ENCODE results near the gene XXYLT1. TPM values are rescaled to one million over a fixed set of nuclear protein-coding genes. Genes with fewer than 3 reads are reported as not detected.
A peak's percentile ranks its signal among the peaks of the same experiment; 100 is the strongest.

Gene XXYLT1
- total and polyA plus RNA-seq, 9 of the 15 experiments (the other 6 are each of a cell fraction or from before 2014, with no cell fraction given), result 1.9 to 18.9 (median 15.0) TPM

- Histone ChIP-seq H3K27me3 (ENCODE audit: control insufficient read depth in 2 of 2, insufficient read depth in 2 of 2, low read length in 2 of 2) (no peaks in the 10 kb centered on the region), H3K9me3 (replicated peaks; ENCODE audit: control insufficient read depth, insufficient read depth, low read depth, low read length) (no peaks in the 10 kb centered on the region), H3K36me3 (ENCODE audit: control insufficient read depth, insufficient read depth, low read length) (no peaks in the 10 kb centered on the region), H3K4me2 (ENCODE audit: insufficient read depth, low read length) (no peak overlapping the region), H3K79me2 (ENCODE audit: control insufficient read depth, insufficient read depth, low read length) (peaks cover 25% of the 10 kb centered on the region), H4K20me1 (replicated peaks; ENCODE audit: control insufficient read depth, insufficient read depth, low read length) (no peaks in the 10 kb centered on the region), H3K27ac (ENCODE audit: extremely low read depth, low read depth, low read length) (no peak overlapping the region), H3K4me3 (no peak overlapping the region), H3K9ac (ENCODE audit: insufficient read depth in 1 of 2, low read depth in 2 of 2, low read length in 2 of 2) (peak overlapping the region in 1 of 2 experiments; percentile 77; a peak in 2 of 4 replicates), H3K9me1 (ENCODE audit: control insufficient read depth, insufficient read depth, low read length) (no peaks in the 10 kb centered on the region), H2AFZ (ENCODE audit: low read depth, low read length) (peak overlapping the region; percentile 21; the same call in 1 of the 2 replicates), H3K4me1 (replicated peaks in 1 of 2; ENCODE audit: control insufficient read depth in 2 of 2, insufficient read depth in 2 of 2, low read length in 2 of 2) (peaks cover 25 to 26% of the 10 kb centered on the region in 2 experiments)
- CTCF ChIA-PET (ENCODE audit: low intra/inter-chr PET ratio), result no interaction called here
- intact Hi-C loops (cut with micrococcal nuclease), result no loop called here
- DNase-seq (ENCODE audit: extremely low read depth in 1 of 4, low spot score in 3 of 4), result no peak
- no peak for ATAC-seq
- in situ Hi-C loops (cut with MboI), result no loop called here
- WGBS (ENCODE audit: insufficient coverage, low coverage, missing lambda C conversion rate), result 65% methylated on average over 11 of the region's 13 CpGs
- POLR2A ChIA-PET, result interaction anchor here (0.8 to 1.3 kb wide), 4 partner anchors 16 to 19 kb away, joined by 3 to 4 read pairs (median 3); no protein-coding TSS in a partner anchor
- FAIRE-seq, result peak; percentile 26
- no TSS peak for BruUV-seq (replicated peaks)
- peak; percentile 57; the same call in 1 of the 2 replicates for TF ChIP-seq MEF2A (IDR thresholded peaks at IDR 0.05; ENCODE audit: control insufficient read depth, low read depth, low read length)
- no peak for TF ChIP-seq SIX5 (IDR thresholded peaks at IDR 0.05; ENCODE audit: borderline replicate concordance in 1 of 2, insufficient read depth in 1 of 2, low read depth in 1 of 2, low read length in 2 of 2)
Observed at GRCh38 chr3:195210266-195210973, 60.5 kb downstream of the XXYLT1 start.

DNA sequence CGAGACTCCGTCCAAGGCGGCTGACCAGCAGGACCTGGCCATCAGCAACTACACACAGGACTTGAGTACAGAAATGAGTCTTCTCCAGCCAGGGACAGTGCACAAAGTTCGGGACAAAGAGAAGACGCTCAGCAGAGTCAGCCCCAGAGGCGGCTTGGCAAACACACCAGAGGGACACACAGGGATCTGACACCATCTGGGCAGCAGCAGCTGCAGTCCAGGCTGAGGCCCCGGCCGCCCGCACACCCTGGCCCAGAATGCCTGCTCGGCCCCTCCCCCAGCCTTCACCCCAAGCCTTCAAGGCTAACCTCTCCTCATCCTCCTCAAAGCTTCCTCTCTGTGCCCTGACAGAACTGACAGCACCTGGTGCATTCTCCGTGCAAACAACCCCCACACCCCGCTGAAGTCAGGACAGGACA lies 61.1 kb downstream of the XXYLT1 start:
- peaks cover 29 to 32% of the 10 kb centered on the region in 2 experiments for H3K4me1 ChIP-seq (replicated peaks in 1 of 2; ENCODE audit: control insufficient read depth in 2 of 2, insufficient read depth in 2 of 2, low read length in 2 of 2)
- peak; percentile 52 for FAIRE-seq
- H3K36me3 ChIP-seq (ENCODE audit: control insufficient read depth, insufficient read depth, low read length), result no peaks in the 10 kb centered on the region
- WGBS (ENCODE audit: insufficient coverage, low coverage, missing lambda C conversion rate), result 85% methylated on average over 11 of the region's 12 CpGs
- no peaks in the 10 kb centered on the region for H3K9me3 ChIP-seq (replicated peaks; ENCODE audit: control insufficient read depth, insufficient read depth, low read depth, low read length)
- no peaks in the 10 kb centered on the region for H3K9me1 ChIP-seq (ENCODE audit: control insufficient read depth, insufficient read depth, low read length)
- BruUV-seq (replicated peaks), result no TSS peak
- intact Hi-C loops (cut with micrococcal nuclease) (no loop called here), in situ Hi-C loops (cut with MboI) (no loop called here)
- ChIA-PET POLR2A (interaction anchor here (0.9 to 1.3 kb wide), 3 partner anchors 16 to 41 kb away, joined by 3 read pairs; no protein-coding TSS in a partner anchor), CTCF (ENCODE audit: low intra/inter-chr PET ratio) (no interaction called here)
- H3K27ac ChIP-seq (ENCODE audit: extremely low read depth, low read depth, low read length), result no peak overlapping the region
- H2AFZ ChIP-seq (ENCODE audit: low read depth, low read length), result no peak overlapping the region; the same call in 1 of the 2 replicates
- no peaks in the 10 kb centered on the region for H4K20me1 ChIP-seq (replicated peaks; ENCODE audit: control insufficient read depth, insufficient read depth, low read length)
- H3K4me3 ChIP-seq, result no peak overlapping the region
- no peak for DNase-seq (ENCODE audit: extremely low read depth in 1 of 4, low spot score in 3 of 4)
- peaks cover 28% of the 10 kb centered on the region for H3K79me2 ChIP-seq (ENCODE audit: control insufficient read depth, insufficient read depth, low read length)
- H3K27me3 ChIP-seq (ENCODE audit: control insufficient read depth in 2 of 2, insufficient read depth in 2 of 2, low read length in 2 of 2), result no peaks in the 10 kb centered on the region
- peak; percentile 35 for ATAC-seq
- peak overlapping the region; percentile 14 to 77; a peak in 2 of 4 replicates for H3K9ac ChIP-seq (ENCODE audit: insufficient read depth in 1 of 2, low read depth in 2 of 2, low read length in 2 of 2)
- no peak overlapping the region for H3K4me2 ChIP-seq (ENCODE audit: insufficient read depth, low read length)
- no peak for TF ChIP-seq HNRNPL (IDR thresholded peaks at IDR 0.05; ENCODE audit: low read depth, low read length)
- TF ChIP-seq MBD1 (CRISPR knock-in tag; IDR thresholded peaks at IDR 0.05), result no peak
- TF ChIP-seq ZFP30 (CRISPR knock-in tag; IDR thresholded peaks at IDR 0.05; ENCODE audit: borderline replicate concordance), result no peak
- no peak for TF ChIP-seq ZBED1 (IDR thresholded peaks at IDR 0.05)

Measured in K562 (cell line).